Glutamatergic neuron (in vitro differentiated cells): ENCODE results near the gene DNAJC4. TPM values are rescaled to one million over a fixed set of nuclear protein-coding genes. Genes with fewer than 3 reads are reported as not detected.

Experiments used
- DNase-seq: peaks from one replicate; pipeline ENCODE4 v3.0.0; 2022
- H3K27ac Mint-ChIP-seq: one replicate; pipeline ENCODE4 v1.8.0; 2020; ENCODE audit warnings: mild to moderate bottlenecking, mixed read lengths, inconsistent platforms; ENCODE audit not compliant: unreplicated experiment
- H3K27me3 Mint-ChIP-seq: one replicate; pipeline ENCODE4 v1.8.0; 2020; ENCODE audit warnings: mild to moderate bottlenecking, moderate library complexity, mixed read lengths, inconsistent platforms; ENCODE audit not compliant: unreplicated experiment
- H3K36me3 Mint-ChIP-seq: one replicate; pipeline ENCODE4 v1.8.0; 2020; ENCODE audit warnings: mild to moderate bottlenecking, mixed read lengths, inconsistent platforms; ENCODE audit not compliant: unreplicated experiment
- H3K4me1 Mint-ChIP-seq: one replicate; pipeline ENCODE4 v1.8.0; 2020; ENCODE audit warnings: mild to moderate bottlenecking, low read depth, mixed read lengths, inconsistent platforms; ENCODE audit not compliant: unreplicated experiment
- H3K4me3 Mint-ChIP-seq: one replicate; pipeline ENCODE4 v1.8.0; 2020; ENCODE audit warnings: mild to moderate bottlenecking, mixed read lengths, inconsistent platforms; ENCODE audit not compliant: unreplicated experiment
- H3K9me3 Mint-ChIP-seq: one replicate; pipeline ENCODE4 v1.8.0; 2020; ENCODE audit warnings: mild to moderate bottlenecking, moderate library complexity, mixed read lengths, inconsistent platforms; ENCODE audit not compliant: unreplicated experiment
- total RNA-seq: library from RNA; stranded (reverse); fragmentation: NEBNext Ultra II Directional; extraction: Animal tissue kit (Norgen Biotek cat#: 25700); gene quantifications from one replicate; pipeline ENCODE4 v1.2.1, GENCODE V29; 2021; ENCODE audit not compliant: unreplicated experiment
- TF ChIP-seq, protein P1 (sequence below): fragments of 200-600 bp; sonication (generic); IDR thresholded peaks from one replicate; pipeline ENCODE4 v1.5.0; 2021; ENCODE audit not compliant: partially characterized antibody, unreplicated experiment

Gene DNAJC4
- total RNA-seq, 1 donor from 2014 or later: 30.5 TPM

- peak overlapping the region; percentile 55 for H3K4me3 Mint-ChIP-seq
- peaks cover 17% of the 10 kb centered on the region for H3K27me3 Mint-ChIP-seq
- TF ChIP-seq, protein P1, sequence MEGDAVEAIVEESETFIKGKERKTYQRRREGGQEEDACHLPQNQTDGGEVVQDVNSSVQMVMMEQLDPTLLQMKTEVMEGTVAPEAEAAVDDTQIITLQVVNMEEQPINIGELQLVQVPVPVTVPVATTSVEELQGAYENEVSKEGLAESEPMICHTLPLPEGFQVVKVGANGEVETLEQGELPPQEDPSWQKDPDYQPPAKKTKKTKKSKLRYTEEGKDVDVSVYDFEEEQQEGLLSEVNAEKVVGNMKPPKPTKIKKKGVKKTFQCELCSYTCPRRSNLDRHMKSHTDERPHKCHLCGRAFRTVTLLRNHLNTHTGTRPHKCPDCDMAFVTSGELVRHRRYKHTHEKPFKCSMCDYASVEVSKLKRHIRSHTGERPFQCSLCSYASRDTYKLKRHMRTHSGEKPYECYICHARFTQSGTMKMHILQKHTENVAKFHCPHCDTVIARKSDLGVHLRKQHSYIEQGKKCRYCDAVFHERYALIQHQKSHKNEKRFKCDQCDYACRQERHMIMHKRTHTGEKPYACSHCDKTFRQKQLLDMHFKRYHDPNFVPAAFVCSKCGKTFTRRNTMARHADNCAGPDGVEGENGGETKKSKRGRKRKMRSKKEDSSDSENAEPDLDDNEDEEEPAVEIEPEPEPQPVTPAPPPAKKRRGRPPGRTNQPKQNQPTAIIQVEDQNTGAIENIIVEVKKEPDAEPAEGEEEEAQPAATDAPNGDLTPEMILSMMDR: no peak
- DNase-seq: no peak
- H3K4me1 Mint-ChIP-seq: peaks cover 2% of the 10 kb centered on the region
- H3K27ac Mint-ChIP-seq: peak overlapping the region; percentile 34
- H3K36me3 Mint-ChIP-seq: no peaks in the 10 kb centered on the region
- peaks cover 16% of the 10 kb centered on the region for H3K9me3 Mint-ChIP-seq
Measured at GRCh38 chr11:64267207-64267945, 37.0 kb downstream of the DNAJC4 start.

GRCh38 chr11:64268025-64268892 lies 37.9 kb downstream of the DNAJC4 start:
- Mint-ChIP-seq H3K4me3 (peak overlapping the region; percentile 90), H3K27ac (peak overlapping the region; percentile 95), H3K36me3 (no peaks in the 10 kb centered on the region), H3K4me1 (peaks cover 2% of the 10 kb centered on the region), H3K9me3 (peaks cover 16% of the 10 kb centered on the region), H3K27me3 (peaks cover 15% of the 10 kb centered on the region)
- DNase-seq: no peak
- TF ChIP-seq, protein P1: no peak

DNA sequence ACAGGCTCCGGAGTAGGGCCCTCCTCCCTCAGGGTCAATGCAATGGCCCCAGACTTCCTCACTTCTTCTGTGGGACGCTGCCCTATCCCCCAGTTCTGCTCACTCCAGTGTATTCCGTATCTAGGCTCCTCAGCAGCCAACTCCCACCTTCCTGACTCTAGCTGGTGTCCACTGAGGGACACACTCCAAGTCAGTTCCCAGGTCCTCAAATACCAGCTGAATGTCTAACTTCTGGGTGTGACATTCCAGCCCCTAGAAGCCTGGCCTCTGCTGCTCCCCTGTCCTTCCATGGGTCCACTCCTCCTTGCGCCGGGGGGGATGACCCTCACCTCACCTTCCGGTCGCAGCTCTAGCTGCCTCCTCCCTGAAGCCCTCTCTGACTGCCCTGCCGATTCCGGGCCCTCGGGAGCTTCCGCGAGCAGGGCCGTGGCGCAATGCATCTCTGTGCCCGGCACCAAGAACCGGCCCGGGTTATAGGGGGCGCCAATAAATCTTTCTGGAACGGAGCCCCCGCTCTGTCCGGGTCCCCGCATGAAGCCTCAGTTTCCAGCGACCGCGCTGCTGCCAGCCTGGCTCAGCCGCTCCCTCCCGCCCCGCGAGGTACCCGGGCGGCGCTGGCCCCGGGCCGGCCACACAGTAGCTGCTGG lies 38.7 kb downstream of the DNAJC4 start:
- Mint-ChIP-seq H3K36me3 (no peaks in the 10 kb centered on the region), H3K4me1 (peaks cover 2% of the 10 kb centered on the region), H3K27ac (peak overlapping the region; percentile 95), H3K4me3 (peak overlapping the region; percentile 90), H3K27me3 (peaks cover 15% of the 10 kb centered on the region), H3K9me3 (peaks cover 16% of the 10 kb centered on the region)
- TF ChIP-seq, protein P1: no peak
- peak; percentile 69 for DNase-seq

DNA sequence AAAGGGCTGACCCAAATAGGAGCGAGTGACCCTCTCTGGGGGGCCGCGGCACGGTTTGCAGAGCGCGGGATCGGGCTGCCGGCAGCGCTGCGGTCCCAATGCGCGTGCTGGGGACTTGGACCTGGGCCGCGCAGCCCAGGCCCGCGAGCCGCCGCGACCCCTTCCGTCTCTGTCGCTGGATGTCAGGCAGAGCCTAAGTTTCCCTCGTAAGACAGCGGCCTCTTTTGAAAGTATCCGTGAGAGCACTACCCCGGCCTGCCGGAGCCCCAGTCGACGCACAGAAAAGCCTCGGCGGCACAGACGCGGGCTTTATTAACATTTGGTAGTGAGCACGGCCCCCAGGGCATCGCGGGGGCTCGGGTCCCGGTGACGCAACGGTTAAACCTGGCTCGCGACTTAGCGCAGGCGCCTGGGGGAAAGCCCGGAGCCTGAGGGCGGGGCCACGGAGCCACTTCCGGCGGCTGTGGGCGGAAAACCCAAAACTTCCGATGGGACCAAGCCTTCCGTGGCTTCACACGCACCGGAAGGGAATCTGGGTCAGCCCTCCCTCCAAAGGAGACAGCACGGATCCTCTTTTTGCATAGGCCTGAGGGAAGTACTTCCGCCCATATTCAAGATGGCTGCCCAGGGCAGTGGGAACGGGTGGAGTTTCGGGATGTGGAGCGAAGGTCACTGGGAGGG lies 39.3 kb downstream of the DNAJC4 start:
- Mint-ChIP-seq H3K36me3 (no peaks in the 10 kb centered on the region), H3K27ac (peak overlapping the region; percentile 98), H3K4me1 (peaks cover 2% of the 10 kb centered on the region), H3K9me3 (peaks cover 16% of the 10 kb centered on the region), H3K4me3 (peak overlapping the region; percentile 100), H3K27me3 (peaks cover 15% of the 10 kb centered on the region)
- peak; percentile 97 for DNase-seq
- TF ChIP-seq, protein P1: no peak
